HG02981 (cell line): ENCODE results near the gene DGLUCY.
"Not testable (repeated sequence)": the region's sequence is repeated elsewhere in the genome, so short reads cannot be mapped to it uniquely, and the experiment has no call there.

ENCODE experiments used
- ATAC-seq: cut with Tn5 transposase; IDR thresholded peaks from one replicate; pipeline ENCODE4 v1.9.1; 2021; ENCODE audit warnings: mild to moderate bottlenecking, moderate library complexity; ENCODE audit not compliant: unreplicated experiment

DGLUCY gene

GRCh38 chr14:91108941-91109611 is 4.8 kb upstream of the DGLUCY start:
- ATAC-seq = no peak

GRCh38 chr14:91111443-91111842 is 2.4 kb upstream of the DGLUCY start:
- no peak for ATAC-seq

GRCh38 chr14:91112194-91112593 is 1.7 kb upstream of the DGLUCY start:
- no peak for ATAC-seq

- peak; percentile 79 for ATAC-seq
Measured at GRCh38 chr14:91114079-91115065, 499 bp downstream of the DGLUCY start.

GRCh38 chr14:91115986-91116770 is 2.3 kb downstream of the DGLUCY start:
- ATAC-seq = no peak

GRCh38 chr14:91116913-91117588 is 3.2 kb downstream of the DGLUCY start:
- ATAC-seq = no peak

- ATAC-seq = no peak
Measured at GRCh38 chr14:91117960-91118359, 4.1 kb downstream of the DGLUCY start.

GRCh38 chr14:91118511-91119068 is 4.7 kb downstream of the DGLUCY start:
- ATAC-seq = no peak

- ATAC-seq = no peak
Measured at GRCh38 chr14:91119556-91120311, 5.9 kb downstream of the DGLUCY start.

- no peak for ATAC-seq
Measured at GRCh38 chr14:91123201-91123600, 9.3 kb downstream of the DGLUCY start.

- not testable (repeated sequence) for ATAC-seq
Measured at GRCh38 chr14:91124406-91125270, 10.8 kb downstream of the DGLUCY start.

GRCh38 chr14:91125271-91125660 is 11.4 kb downstream of the DGLUCY start:
- no peak for ATAC-seq

- ATAC-seq = no peak
Measured at GRCh38 chr14:91125801-91126200, 11.9 kb downstream of the DGLUCY start.

- ATAC-seq = no peak
Measured at GRCh38 chr14:91126761-91127160, 12.9 kb downstream of the DGLUCY start.

- ATAC-seq = no peak
Measured at GRCh38 chr14:91127401-91127801, 13.5 kb downstream of the DGLUCY start.

- no peak for ATAC-seq
Measured at GRCh38 chr14:91127924-91128323, 14.1 kb downstream of the DGLUCY start.

GRCh38 chr14:91128699-91129098 is 14.8 kb downstream of the DGLUCY start:
- no peak for ATAC-seq

- no peak for ATAC-seq
Measured at GRCh38 chr14:91129261-91129660, 15.4 kb downstream of the DGLUCY start.

GRCh38 chr14:91135039-91135438 is 21.2 kb downstream of the DGLUCY start:
- ATAC-seq = no peak
